H1 (cell line): ENCODE data around the gene MOB3B. TPM values are rescaled to one million over a fixed set of nuclear protein-coding genes. Genes with fewer than 3 reads are reported as not detected.

ENCODE experiments used
- CTCF ChIA-PET: fragments of 300-600 bp; sonication (Branson Sonifier 250); formaldehyde crosslinking; loops from one replicate; lab custom pipeline; 2021; ENCODE audit not compliant: partially characterized antibody; lab: Charles Lee
- POLR2A ChIA-PET: fragments of 300-600 bp; sonication (Branson Sonifier 250); formaldehyde crosslinking; loops from one replicate; lab custom pipeline; 2021; ENCODE audit warnings: inconsistent platforms; ENCODE audit not compliant: partially characterized antibody; lab: Charles Lee
- DNase-seq, 2 experiments: peaks; one replicate each; pipeline versions ENCODE4 v3.0.0 to v3.0.0-alpha.2; 2010 to 2022; ENCODE audit warnings: low spot score in 2 of 2, low read depth in 1 of 2, mixed read lengths in 1 of 2
- FAIRE-seq: peaks from 2 replicates; lab custom pipeline; 2011; peaks lifted over from hg19 to GRCh38; lab: Jason Lieb, UNC
- H2AFZ ChIP-seq: 2 replicates; pipeline ENCODE4 v1.8.1; 2012; ENCODE audit warnings: low read length, inconsistent platforms
- H2AK5ac ChIP-seq: 2 replicates; pipeline ENCODE4 v1.6.1; 2013; ENCODE audit warnings: low read depth, low read length
- H2BK120ac ChIP-seq: replicated peaks from 2 replicates; pipeline ENCODE3; 2013; ENCODE audit warnings: low read depth, low read length, inconsistent platforms
- H2BK12ac ChIP-seq: 2 replicates; pipeline ENCODE4 v1.6.1; 2013; ENCODE audit warnings: low read depth, low read length
- H2BK15ac ChIP-seq: 2 replicates; pipeline ENCODE4 v1.6.1; 2013; ENCODE audit warnings: low read length
- H2BK20ac ChIP-seq: 2 replicates; pipeline ENCODE4 v1.6.1; 2013; ENCODE audit warnings: low read length
- H2BK5ac ChIP-seq: 2 replicates; pipeline ENCODE4 v1.6.1; 2013; ENCODE audit warnings: low read depth, low read length
- H3K14ac ChIP-seq: 2 replicates; pipeline ENCODE4 v1.6.1; 2013; ENCODE audit warnings: inconsistent platforms; ENCODE audit not compliant: insufficient read length
- H3K18ac ChIP-seq: 2 replicates; pipeline ENCODE4 v1.6.1; 2013; ENCODE audit warnings: low read length; ENCODE audit errors: extremely low read depth
- H3K23ac ChIP-seq: 2 replicates; pipeline ENCODE4 v1.6.1; 2013; ENCODE audit warnings: inconsistent platforms; ENCODE audit not compliant: insufficient read length
- H3K23me2 ChIP-seq: 2 replicates; pipeline ENCODE4 v1.6.1; 2013; ENCODE audit warnings: low read depth, low read length
- H3K27ac ChIP-seq: 2 replicates; pipeline ENCODE4 v1.6.1; 2011; ENCODE audit warnings: low read depth, low read length, inconsistent platforms
- H3K27me3 ChIP-seq, 4 experiments: replicated peaks in 1 of 4; 1 replicate in 1 of 4; 2 replicates in 3 of 4; pipeline versions ENCODE4 v1.6.1 to v1.8.1; 2011 to 2013; ENCODE audit warnings: low read length in 3 of 4, mild to moderate bottlenecking in 3 of 4, inconsistent platforms in 2 of 4, mixed read lengths in 2 of 4, moderate library complexity in 1 of 4; ENCODE audit not compliant: control insufficient read depth in 3 of 4, insufficient read depth in 3 of 4; ENCODE audit errors: extremely low read depth in 1 of 4
- H3K36me3 ChIP-seq, 4 experiments: 2 replicates each; pipeline versions ENCODE4 v1.6.1 to v1.8.1; 2011 to 2013; ENCODE audit warnings: mild to moderate bottlenecking in 4 of 4, low read length in 3 of 4, moderate library complexity in 2 of 4, control low read depth in 1 of 4, inconsistent platforms in 1 of 4; ENCODE audit not compliant: insufficient read depth in 4 of 4, control insufficient read depth in 2 of 4
- H3K4ac ChIP-seq: replicated peaks from 2 replicates; pipeline ENCODE3; 2013; ENCODE audit warnings: low read length, low read depth, mixed read lengths, inconsistent platforms; ENCODE audit not compliant: insufficient read length
- H3K4me1 ChIP-seq, 4 experiments: replicated peaks in 1 of 4; 1 replicate in 1 of 4; 2 replicates in 3 of 4; pipeline versions ENCODE4 v1.6.1 to v1.8.1; 2011 to 2013; ENCODE audit warnings: low read length in 3 of 4, inconsistent platforms in 2 of 4, mixed read lengths in 1 of 4; ENCODE audit not compliant: insufficient read depth in 4 of 4, control insufficient read depth in 3 of 4
- H3K4me2 ChIP-seq, 2 experiments: 2 replicates each; pipeline versions ENCODE4 v1.6.1 to v1.8.1; 2011 to 2013; ENCODE audit warnings: low read depth in 2 of 2, low read length in 2 of 2, control low read depth in 1 of 2, inconsistent platforms in 1 of 2, mild to moderate bottlenecking in 1 of 2; ENCODE audit not compliant: insufficient read depth in 1 of 2
- H3K4me3 ChIP-seq, 4 experiments: fragments of 200-600, 300-600 bp in 1 of 4; sonication (generic), shearing (Covaris generic), sonication (Bioruptor Twin) in 1 of 4; 2 replicates each; pipeline versions ENCODE4 v1.5.1 to v1.8.1; 2011 to 2016; ENCODE audit warnings: low read length in 4 of 4, low read depth in 3 of 4, control low read depth in 2 of 4, inconsistent platforms in 2 of 4, mild to moderate bottlenecking in 2 of 4, mixed read lengths in 1 of 4, moderate library complexity in 1 of 4; ENCODE audit not compliant: insufficient read depth in 2 of 4; ENCODE audit errors: extremely low read depth in 1 of 4
- H3K56ac ChIP-seq: replicated peaks from 2 replicates; pipeline ENCODE3; 2013; ENCODE audit warnings: low read depth, mild to moderate bottlenecking, mixed read lengths, low read length, inconsistent platforms; ENCODE audit not compliant: insufficient read length
- H3K79me1 ChIP-seq: 2 replicates; pipeline ENCODE4 v1.6.1; 2013; ENCODE audit warnings: low read depth, low read length, control low read depth
- H3K79me2 ChIP-seq, 2 experiments: 2 replicates each; pipeline versions ENCODE4 v1.6.1 to v1.8.1; 2012 to 2013; ENCODE audit warnings: low read length in 2 of 2, mild to moderate bottlenecking in 2 of 2, inconsistent platforms in 1 of 2; ENCODE audit not compliant: insufficient read depth in 2 of 2, control insufficient read depth in 1 of 2
- H3K9ac ChIP-seq, 4 experiments: replicated peaks in 1 of 4; 1 replicate in 1 of 4; 2 replicates in 3 of 4; pipeline versions ENCODE4 v1.6.1 to v1.8.1; 2011 to 2013; ENCODE audit warnings: low read depth in 3 of 4, low read length in 3 of 4, control low read depth in 2 of 4, mild to moderate bottlenecking in 2 of 4, moderate library complexity in 2 of 4, inconsistent platforms in 1 of 4; ENCODE audit errors: extremely low read depth in 1 of 4
- H3K9me3 ChIP-seq, 2 experiments: 2 replicates each; pipeline versions ENCODE4 v1.6.1 to v1.8.1; 2012 to 2013; ENCODE audit warnings: mild to moderate bottlenecking in 2 of 2, moderate library complexity in 2 of 2, control low read depth in 1 of 2, inconsistent platforms in 1 of 2, low read depth in 1 of 2, low read length in 1 of 2, mixed read lengths in 1 of 2; ENCODE audit not compliant: insufficient read depth in 2 of 2
- H4K20me1 ChIP-seq, 2 experiments: replicated peaks in 1 of 2; 2 replicates each; pipeline versions ENCODE3 to v1.8.1; 2011 to 2013; ENCODE audit warnings: inconsistent platforms in 2 of 2, low read length in 2 of 2, mild to moderate bottlenecking in 1 of 2; ENCODE audit not compliant: insufficient read depth in 2 of 2, control insufficient read depth in 1 of 2
- H4K5ac ChIP-seq: 2 replicates; pipeline ENCODE4 v1.6.1; 2013; ENCODE audit warnings: low read length, low read depth, mixed read lengths, inconsistent platforms; ENCODE audit not compliant: insufficient read length
- H4K8ac ChIP-seq: 2 replicates; pipeline ENCODE4 v1.8.0; 2013; ENCODE audit warnings: mild to moderate bottlenecking, moderate library complexity, low read length, inconsistent platforms; ENCODE audit not compliant: insufficient read depth; ENCODE audit errors: extremely low read depth
- H4K91ac ChIP-seq: replicated peaks from 2 replicates; pipeline ENCODE3; 2013; ENCODE audit warnings: low read length, mixed read lengths, inconsistent platforms; ENCODE audit not compliant: insufficient read length
- BACH1 ChIP-seq: IDR thresholded peaks from 2 replicates; pipeline ENCODE4 v1.6.1; 2012; ENCODE audit warnings: low read length, improper control_type of control experiment
- CHD1 ChIP-seq: IDR thresholded peaks from 2 replicates; pipeline ENCODE4 v1.6.1; 2012; ENCODE audit warnings: low read depth, low read length, improper control_type of control experiment
- CTBP2 ChIP-seq: IDR thresholded peaks from 2 replicates; pipeline ENCODE4 v1.7.0; 2011; ENCODE audit warnings: borderline replicate concordance, mild to moderate bottlenecking, moderate library complexity, mixed read lengths, low read length; ENCODE audit not compliant: insufficient read depth, insufficient read length
- EGR1 ChIP-seq: IDR thresholded peaks from 2 replicates; pipeline ENCODE4 v1.6.1; 2011; ENCODE audit warnings: low read depth, low read length, borderline replicate concordance
- EZH2 ChIP-seq: fragments of 200-600 bp; sonication (generic); IDR thresholded peaks from 2 replicates; pipeline ENCODE4 v1.7.1; 2012; ENCODE audit warnings: low read depth, mild to moderate bottlenecking, moderate library complexity, low read length, inconsistent platforms; ENCODE audit not compliant: severe bottlenecking
- HDAC2 ChIP-seq, 2 experiments: fragments of 300-600 bp in 1 of 2; sonication (generic) in 1 of 2; IDR thresholded peaks; 2 replicates each; pipeline ENCODE4 v1.6.1; 2011 to 2012; ENCODE audit warnings: low read depth in 2 of 2, low read length in 2 of 2, mild to moderate bottlenecking in 2 of 2, moderate library complexity in 2 of 2, borderline replicate concordance in 1 of 2, inconsistent platforms in 1 of 2
- JUN ChIP-seq: IDR thresholded peaks from 2 replicates; pipeline ENCODE4 v1.6.1; 2011; ENCODE audit warnings: low read depth, mild to moderate bottlenecking, improper control_type of control experiment, low read length
- POU5F1 ChIP-seq: IDR thresholded peaks from 2 replicates; pipeline ENCODE4 v1.6.1; 2011; ENCODE audit warnings: low read depth, mild to moderate bottlenecking, low read length, moderate library complexity
- RBBP5 ChIP-seq: IDR thresholded peaks from 2 replicates; pipeline ENCODE4 v1.7.1; 2012; ENCODE audit warnings: low read depth, mild to moderate bottlenecking, inconsistent platforms, low read length, moderate library complexity, borderline replicate concordance
- RFX5 ChIP-seq: IDR thresholded peaks from 2 replicates; pipeline ENCODE4 v1.6.1; 2011; ENCODE audit warnings: low read depth, low read length, improper control_type of control experiment, borderline replicate concordance
- SP2 ChIP-seq: IDR thresholded peaks from 2 replicates; pipeline ENCODE4 v1.6.1; 2012; ENCODE audit warnings: mild to moderate bottlenecking, low read length, inconsistent platforms
- YY1 ChIP-seq: IDR thresholded peaks from 2 replicates; pipeline ENCODE4 v1.6.1; 2011; ENCODE audit warnings: low read depth, mild to moderate bottlenecking, low read length
- WGBS, 2 experiments: shearing (Covaris generic) in 1 of 2; methylation state at CpG; one replicate each; pipeline versions ENCODE4 v1.1.6 to v1.1.7; 2013 to 2015; ENCODE audit warnings: low lambda C conversion rate in 2 of 2, mixed read lengths in 2 of 2, inconsistent platforms in 1 of 2, low coverage in 1 of 2, missing lambda C conversion rate in 1 of 2; ENCODE audit not compliant: insufficient replicate concordance in 2 of 2, insufficient coverage in 1 of 2, insufficient read length in 1 of 2; ENCODE audit errors: extremely low coverage in 1 of 2, missing lambda C conversion rate in 1 of 2; 5-methylcytosine and 5-hydroxymethylcytosine counted together
- polyA plus RNA-seq, 7 experiments: library from polyadenylated mRNA; depleted of rRNA in 3 of 7; stranded (reverse) in 5 of 7; unstranded in 2 of 7; fragments of >200 nt in 5 of 7; fragments of 200-250 nt in 2 of 7; gene quantifications; 1 replicate in 5 of 7; 2 replicates in 1 of 7; 4 replicates in 1 of 7; pipeline versions ENCODE4 v1.2.1 to v1.2.3, GENCODE V29; 2011 to 2013; ENCODE audit warnings: missing spikeins in 2 of 7, mixed read lengths in 2 of 7
- total RNA-seq: library from RNA; stranded (reverse); fragmentation: NEBNext Ultra II Directional; extraction: Animal tissue kit (Norgen Biotek cat#: 25700); gene quantifications from 2 replicates; pipeline ENCODE4 v1.2.1, GENCODE V29; 2021

Gene MOB3B
- total and polyA plus RNA-seq, 2 of the 8 experiments (the other 6 are each of a cell fraction or from before 2014, with no cell fraction given) = 12.7 to 16.1 TPM

DNA sequence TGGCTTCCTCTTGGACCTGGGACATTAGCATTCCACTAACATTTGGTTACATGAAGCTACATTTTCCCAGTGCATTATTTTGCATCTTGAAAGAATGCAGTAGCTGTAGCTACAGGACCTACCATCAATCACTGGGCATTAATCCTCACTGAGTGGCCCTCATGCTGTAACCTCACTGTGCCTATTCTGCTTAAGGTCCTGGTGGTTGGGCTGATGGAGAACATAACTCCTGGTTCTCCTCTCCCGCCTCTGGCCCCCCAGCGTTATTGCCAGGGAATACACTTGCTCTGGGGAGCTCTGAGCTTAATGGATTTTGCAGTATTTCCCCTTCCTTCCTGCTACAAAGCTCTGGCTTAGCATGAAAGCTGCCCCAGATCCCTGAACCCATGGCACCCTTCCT lies 121.1 kb downstream of the MOB3B start:
- Histone ChIP-seq H4K91ac (no peak overlapping the region), H3K27me3 (no peaks in the 10 kb centered on the region), H3K4me1 (peaks cover 0 to 4% (median 0%) of the 10 kb centered on the region in 4 experiments; a peak in 1 of 7 replicates), H3K4me2 (no peak overlapping the region), H3K23ac (no peak overlapping the region), H3K9ac (no peak overlapping the region), H2BK20ac (no peak overlapping the region), H3K36me3 (no peaks in the 10 kb centered on the region), H3K4me3 (no peak overlapping the region), H3K23me2 (no peaks in the 10 kb centered on the region; the same call in 1 of the 2 replicates), H3K79me1 (no peaks in the 10 kb centered on the region), H2AFZ (no peak overlapping the region), H3K18ac (no peak overlapping the region), H3K27ac (no peak overlapping the region; the same call in 1 of the 2 replicates), H2BK5ac (no peak overlapping the region), H2AK5ac (no peak overlapping the region), H2BK120ac (no peak overlapping the region), H3K4ac (no peak overlapping the region), H4K20me1 (no peaks in the 10 kb centered on the region), H3K9me3 (no peaks in the 10 kb centered on the region), H3K56ac (no peak overlapping the region), H2BK15ac (no peak overlapping the region), H4K8ac (no peak overlapping the region), H4K5ac (no peak overlapping the region), H2BK12ac (no peak overlapping the region), H3K14ac (no peak overlapping the region), H3K79me2 (no peaks in the 10 kb centered on the region; a peak in 2 of 4 replicates)
- DNase-seq (no peak), FAIRE-seq (no peak)
- ChIA-PET POLR2A (no interaction called here), CTCF (interaction anchor here (0.9 to 1.2 kb wide), 5 partner anchors 10 to 122 kb away, joined by 3 to 11 read pairs (median 3); no protein-coding TSS in a partner anchor)
- WGBS, 2 experiments = 68% methylated on average over 2 of the region's 2 CpGs; no CpG with 5 or more reads in 1 of the 2 experiments
- no peak for TF ChIP-seq HDAC2 (IDR thresholded peaks at IDR 0.05; ENCODE audit: borderline replicate concordance in 1 of 2, low read depth in 2 of 2, low read length in 2 of 2)
- TF ChIP-seq BACH1 = no peak
- no peak for TF ChIP-seq POU5F1
- TF ChIP-seq SP2 = no peak
- TF ChIP-seq YY1 = no peak
- no peak for TF ChIP-seq CHD1
- no peak for TF ChIP-seq RBBP5
- TF ChIP-seq EZH2 = no peak
- no peak for TF ChIP-seq JUN
- TF ChIP-seq RFX5 = no peak
- TF ChIP-seq CTBP2 = no peak
- TF ChIP-seq EGR1 = no peak
